HepG2 (cell line): ENCODE data around the gene RFC1. TPM values are rescaled to one million over a fixed set of nuclear protein-coding genes. Genes with fewer than 3 reads are reported as not detected.
A peak's percentile ranks its signal among the peaks of the same experiment; 100 is the strongest.

ENCODE experiments used
- ATAC-seq: fragments of 200-7000 bp; cut with Tn5 transposase; 3 replicates; pipeline ENCODE4 v1.9.1; 2020; ENCODE audit warnings: mild to moderate bottlenecking, moderate library complexity
- BruUV-seq: library from RNA; stranded (reverse); fragments of 400-500 nt; replicated peaks from 2 replicates; lab custom pipeline; 2021; lab: Mats Ljungman, UMichigan
- CTCF ChIA-PET: fragments of 300-600 bp; formaldehyde crosslinking; extraction: SDS; loops from one replicate; lab custom pipeline; 2021; ENCODE audit warnings: low total read pairs, inconsistent platforms, low intra/inter-chr PET ratio; lab: Yijun Ruan, JAX
- POLR2A ChIA-PET: fragments of 350-600 bp; sonication (Branson Sonifier 250); formaldehyde crosslinking; loops from one replicate; lab custom pipeline; 2020; ENCODE audit warnings: antibody characterized with exemption, inconsistent platforms; lab: Yijun Ruan, JAX
- DNase-seq: peaks from one replicate; pipeline ENCODE4 v3.0.0-alpha.2; 2015; ENCODE audit warnings: low spot score
- FAIRE-seq: peaks from 3 replicates; lab custom pipeline; 2011; peaks lifted over from hg19 to GRCh38; lab: Jason Lieb, UNC
- H2AFZ ChIP-seq: one replicate; pipeline ENCODE4 v1.6.1; 2011; ENCODE audit warnings: low read length, inconsistent platforms
- H3K27ac ChIP-seq: fragments of 300-600 bp; 3 replicates; pipeline ENCODE4 v1.8.0; 2011; ENCODE audit warnings: mixed run types, mild to moderate bottlenecking, mixed read lengths, low read length, inconsistent platforms; ENCODE audit not compliant: insufficient read depth; ENCODE audit errors: extremely low read length
- H3K27me3 ChIP-seq, 2 experiments: fragments of 200-600 bp in 1 of 2; 2 replicates in 1 of 2; 3 replicates in 1 of 2; pipeline versions ENCODE4 v1.6.0 to v1.8.0; 2011; ENCODE audit warnings: low read length in 2 of 2, mild to moderate bottlenecking in 2 of 2, moderate library complexity in 2 of 2, inconsistent platforms in 1 of 2; ENCODE audit not compliant: insufficient read depth in 2 of 2, control insufficient read depth in 1 of 2
- H3K36me3 ChIP-seq, 2 experiments: fragments of 200-600 bp in 1 of 2; replicated peaks in 1 of 2; 2 replicates in 1 of 2; 3 replicates in 1 of 2; pipeline versions ENCODE4 v1.5.1 to v1.8.0; 2011; ENCODE audit warnings: low read length in 2 of 2, inconsistent platforms in 1 of 2; ENCODE audit not compliant: insufficient read depth in 2 of 2, control insufficient read depth in 1 of 2
- H3K4me1 ChIP-seq: 2 replicates; pipeline ENCODE4 v1.5.1; 2012; ENCODE audit warnings: low read length, inconsistent platforms; ENCODE audit not compliant: insufficient read depth
- H3K4me2 ChIP-seq: 2 replicates; pipeline ENCODE4 v1.6.0; 2011; ENCODE audit warnings: low read depth, low read length, inconsistent platforms
- H3K4me3 ChIP-seq, 3 experiments: fragments of 200-600 bp in 1 of 3; sonication (generic), shearing (Covaris generic) in 1 of 3; replicated peaks in 1 of 3; 2 replicates each; pipeline ENCODE4 v1.5.1; 2011 to 2016; ENCODE audit warnings: low read length in 3 of 3, inconsistent platforms in 2 of 3, low read depth in 2 of 3, mild to moderate bottlenecking in 2 of 3, control low read depth in 1 of 3, mixed read lengths in 1 of 3; ENCODE audit not compliant: insufficient read depth in 1 of 3
- H3K79me2 ChIP-seq: one replicate; pipeline ENCODE4 v1.6.1; 2011; ENCODE audit warnings: low read length, inconsistent platforms; ENCODE audit not compliant: insufficient read depth
- H3K9ac ChIP-seq: 2 replicates; pipeline ENCODE4 v1.6.0; 2011; ENCODE audit warnings: mild to moderate bottlenecking, low read depth, low read length, inconsistent platforms; ENCODE audit not compliant: insufficient read depth
- H3K9me3 ChIP-seq: 2 replicates; pipeline ENCODE4 v1.5.1; 2012; ENCODE audit warnings: mild to moderate bottlenecking, low read length
- H4K20me1 ChIP-seq: 2 replicates; pipeline ENCODE4 v1.6.0; 2011; ENCODE audit warnings: inconsistent platforms, mild to moderate bottlenecking, low read length, moderate library complexity; ENCODE audit not compliant: insufficient read depth
- MIER3 ChIP-seq: IDR thresholded peaks from 2 replicates; pipeline ENCODE4 v1.6.1; 2016; ENCODE audit warnings: missing compliant biosample characterization, borderline replicate concordance
- RBM22 ChIP-seq: fragments of 200-400 bp; formaldehyde crosslinking; optimal IDR thresholded peaks from 2 replicates; pipeline ENCODE3; 2017; ENCODE audit warnings: mild to moderate bottlenecking, low read length, moderate library complexity
- ZNF253 ChIP-seq: sonication (generic); formaldehyde crosslinking; IDR thresholded peaks from 2 replicates; pipeline ENCODE4 v1.8.0; 2022; ENCODE audit warnings: mild to moderate bottlenecking, missing genetic modification reagents, borderline replicate concordance
- WGBS: methylation state at CpG from one replicate; pipeline ENCODE4 v1.1.6; 2017; ENCODE audit warnings: low lambda C conversion rate; 5-methylcytosine and 5-hydroxymethylcytosine counted together
- in situ Hi-C: cut with HindIII; loops from 2 replicates; pipeline ENCODE4 v1.10.0; 2017; ENCODE audit warnings: low pct_unique_long_range_greater_than_20kb; ENCODE audit not compliant: extremely low pct_ligation_motif_present
- intact Hi-C: fragments of 100-400 bp; cut with micrococcal nuclease; formaldehyde crosslinking; loops from one replicate; pipeline ENCODE4 v1.10.0; 2022; ENCODE audit not compliant: unreplicated experiment
- polyA plus RNA-seq, 8 experiments: library from polyadenylated mRNA; depleted of rRNA in 3 of 8; stranded (reverse) in 7 of 8; unstranded in 1 of 8; fragments of >200 nt; fragmentation: Illumina TruSeq in 4 of 8; extraction: Trizol in 4 of 8; gene quantifications; 2 replicates each; pipeline versions ENCODE4 v1.2.1 to v1.2.3, GENCODE V29; 2011 to 2016; ENCODE audit warnings: low read depth in 4 of 8, missing spikeins in 1 of 8, mixed read lengths in 1 of 8; ENCODE audit not compliant: insufficient read depth in 1 of 8
- total RNA-seq, 5 experiments: library from RNA; depleted of rRNA; stranded (reverse); fragments of >200 nt; fragmentation: Illumina TruSeq; extraction: Trizol; gene quantifications; 2 replicates each; pipeline ENCODE4 v1.2.3, GENCODE V29; 2016; ENCODE audit warnings: low read depth in 1 of 5

The RFC1 gene
- total and polyA plus RNA-seq, 2 of the 13 experiments (the other 11 are each of a cell fraction or from before 2014, with no cell fraction given), result 15.9 to 78.8 TPM

DNA sequence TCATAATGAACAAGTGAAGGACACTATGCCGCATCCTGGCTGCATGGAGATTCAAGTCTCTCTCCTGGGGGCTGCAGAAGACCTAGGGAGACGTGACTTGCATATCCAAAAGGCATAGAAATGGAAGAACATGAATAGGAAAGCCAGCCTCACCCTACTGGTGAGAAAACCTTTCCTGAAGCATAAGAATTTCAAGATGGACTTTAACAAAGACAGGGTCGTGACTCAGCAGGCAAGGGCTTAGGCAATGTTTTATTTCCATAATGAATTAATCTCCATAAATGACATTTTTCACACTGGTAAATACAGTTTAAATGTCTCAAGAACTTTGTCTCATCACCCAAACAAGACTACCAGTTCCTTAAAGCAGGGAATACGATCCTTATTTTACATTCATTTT, 78.9 kb downstream of the RFC1 start:
- CTCF ChIA-PET, result no interaction called here
- H3K4me2 ChIP-seq, result no peak overlapping the region
- TF ChIP-seq ZNF253 (CRISPR knock-in tag), result no peak
- H3K4me1 ChIP-seq, result no peaks in the 10 kb centered on the region
- intact Hi-C loops, result no loop called here
- H4K20me1 ChIP-seq, result no peaks in the 10 kb centered on the region
- no peaks in the 10 kb centered on the region for H3K27me3 ChIP-seq
- BruUV-seq, result no TSS peak
- H3K79me2 ChIP-seq, result no peaks in the 10 kb centered on the region
- H3K36me3 ChIP-seq, result peaks cover 20 to 59% of the 10 kb centered on the region in 2 experiments
- no peak overlapping the region for H3K4me3 ChIP-seq
- in situ Hi-C loops, result no loop called here
- no peak overlapping the region for H3K27ac ChIP-seq
- H2AFZ ChIP-seq, result no peak overlapping the region
- FAIRE-seq, result no peak
- 95% methylated on average over 4 of the region's 4 CpGs for WGBS
- no peaks in the 10 kb centered on the region for H3K9me3 ChIP-seq
- POLR2A ChIA-PET, result no interaction called here
- DNase-seq, result no peak
- no peak for ATAC-seq
- no peak overlapping the region for H3K9ac ChIP-seq

DNA sequence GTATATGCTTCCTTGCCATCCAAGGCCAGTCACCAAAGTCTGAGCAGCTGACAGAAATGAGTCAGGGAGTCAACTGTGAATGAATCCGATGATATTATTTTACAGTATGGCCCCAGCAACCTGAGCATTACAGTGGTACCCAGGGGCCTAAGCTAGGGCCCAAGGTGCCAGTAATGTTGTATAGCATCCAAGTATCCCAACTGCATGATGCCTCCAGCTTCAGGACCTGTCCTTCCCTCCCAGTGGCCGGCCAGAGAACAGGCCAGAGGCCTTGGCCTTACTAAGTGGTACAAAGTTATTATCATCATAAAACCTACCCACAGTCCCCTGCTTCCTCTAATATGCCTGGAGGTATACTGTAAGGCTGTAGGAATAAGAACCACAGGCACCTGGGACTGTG, 79.9 kb downstream of the RFC1 start:
- Histone ChIP-seq H3K4me1 (no peaks in the 10 kb centered on the region), H3K4me2 (no peak overlapping the region), H3K79me2 (no peaks in the 10 kb centered on the region), H3K27ac (no peak overlapping the region), H3K9ac (no peak overlapping the region), H3K4me3 (no peak overlapping the region), H2AFZ (no peak overlapping the region), H3K27me3 (no peaks in the 10 kb centered on the region), H4K20me1 (no peaks in the 10 kb centered on the region), H3K9me3 (no peaks in the 10 kb centered on the region), H3K36me3 (peaks cover 15 to 56% of the 10 kb centered on the region in 2 experiments)
- FAIRE-seq (no peak), ATAC-seq (peak; percentile 52; the same call in 2 of the 3 replicates), DNase-seq (no peak)
- ChIA-PET POLR2A (no interaction called here), CTCF (no interaction called here)
- in situ Hi-C loops (no loop called here), intact Hi-C loops (no loop called here)
- TF ChIP-seq RBM22, result peak; percentile 52
- TF ChIP-seq MIER3 (CRISPR knock-in tag), result no peak
- WGBS, result 97% methylated on average over 2 of the region's 2 CpGs
- no TSS peak for BruUV-seq
